CD4-positive, alpha-beta T cell (primary cell): ENCODE measurements around the gene LMBR1L. TPM values are rescaled to one million over a fixed set of nuclear protein-coding genes. Genes with fewer than 3 reads are reported as not detected.
A peak's percentile ranks its signal among the peaks of the same experiment; 100 is the strongest.

Source experiments
- ATAC-seq: fragments of 200-7000 bp; cut with Tn5 transposase; one replicate; pipeline ENCODE4 v1.10.0; 2022; ENCODE audit warnings: mild to moderate bottlenecking; ENCODE audit not compliant: poor library complexity
- CTCF ChIA-PET: fragments of 350-600 bp; sonication (Branson Sonifier 250); formaldehyde crosslinking; loops from one replicate; lab custom pipeline; 2021; ENCODE audit warnings: antibody characterized with exemption, inconsistent platforms; lab: Charles Lee
- POLR2A ChIA-PET: fragments of 350-600 bp; sonication (Branson Sonifier 250); formaldehyde crosslinking; loops from one replicate; lab custom pipeline; 2021; ENCODE audit warnings: antibody characterized with exemption, inconsistent platforms; lab: Charles Lee
- DNase-seq, 14 experiments: peaks; one replicate each; pipeline ENCODE4 v3.0.0-alpha.2; 2013 to 2020; ENCODE audit warnings: mixed read lengths in 2 of 14
- H3K27ac ChIP-seq, 2 donors: one replicate each; pipeline versions ENCODE4 v1.5.1 to v1.7.0; 2013; ENCODE audit warnings: low read length in 2 of 2, low read depth in 1 of 2, mild to moderate bottlenecking in 1 of 2
- H3K27me3 ChIP-seq, 2 experiments: 1 replicate in 1 of 2; 2 replicates in 1 of 2; pipeline versions ENCODE4 v1.6.1 to v1.7.0; 2013; ENCODE audit warnings: low read length in 2 of 2, control low read depth in 1 of 2, mild to moderate bottlenecking in 1 of 2, moderate library complexity in 1 of 2; ENCODE audit not compliant: insufficient read depth in 2 of 2, control insufficient read depth in 1 of 2
- H3K36me3 ChIP-seq: one replicate; pipeline ENCODE4 v1.6.1; 2013; ENCODE audit warnings: low read length, control low read depth; ENCODE audit not compliant: insufficient read depth
- H3K4me1 ChIP-seq: one replicate; pipeline ENCODE4 v1.6.1; 2013; ENCODE audit warnings: low read length, control low read depth; ENCODE audit not compliant: insufficient read depth
- H3K4me3 ChIP-seq: one replicate; pipeline ENCODE4 v1.5.1; 2013; ENCODE audit warnings: mild to moderate bottlenecking, low read length, moderate library complexity
- H3K9me3 ChIP-seq, 2 experiments: 1 replicate in 1 of 2; 2 replicates in 1 of 2; pipeline versions ENCODE4 v1.6.1 to v1.7.0; 2013; ENCODE audit warnings: low read length in 2 of 2, mild to moderate bottlenecking in 2 of 2, control low read depth in 1 of 2, moderate library complexity in 1 of 2; ENCODE audit not compliant: control insufficient read depth in 1 of 2, insufficient read depth in 1 of 2
- H3K27ac Mint-ChIP-seq: one replicate; pipeline ENCODE4 v1.8.0; 2020; ENCODE audit warnings: mixed read lengths
- H3K27me3 Mint-ChIP-seq: one replicate; pipeline ENCODE4 v1.8.0; 2021; ENCODE audit warnings: mixed read lengths
- H3K36me3 Mint-ChIP-seq: one replicate; pipeline ENCODE4 v1.8.0; 2021; ENCODE audit warnings: low read depth, mixed read lengths
- H3K4me1 Mint-ChIP-seq: one replicate; pipeline ENCODE4 v1.8.0; 2021; ENCODE audit warnings: low read depth, mixed read lengths
- H3K4me3 Mint-ChIP-seq: one replicate; pipeline ENCODE4 v1.8.0; 2020; ENCODE audit warnings: mild to moderate bottlenecking, mixed read lengths
- H3K9me3 Mint-ChIP-seq: one replicate; pipeline ENCODE4 v1.8.0; 2020; ENCODE audit warnings: mixed read lengths
- CTCF ChIP-seq: fragments of 200-600 bp; IDR thresholded peaks from one replicate; pipeline ENCODE4 v1.8.0; 2022; ENCODE audit warnings: antibody characterized with exemption, mild to moderate bottlenecking
- intact Hi-C, 2 experiments: fragments of 100-400 bp; cut with DNase I in 1 of 2; cut with micrococcal nuclease in 1 of 2; formaldehyde crosslinking; loops; one replicate each; pipeline versions ENCODE4 v1.15.1 to v1.9.0; 2023 to 2025; cut with DNase I, micrococcal nuclease
- total RNA-seq, 174 experiments: library from RNA in 2 of 174; stranded (reverse) in 2 of 174; gene quantifications; one replicate each; pipeline ENCODE4 v1.2.3 and lab custom pipeline; 2021 to 2026

LMBR1L gene
- total RNA-seq, 2 experiments from 2014 or later: 401 to 418 TPM

DNA sequence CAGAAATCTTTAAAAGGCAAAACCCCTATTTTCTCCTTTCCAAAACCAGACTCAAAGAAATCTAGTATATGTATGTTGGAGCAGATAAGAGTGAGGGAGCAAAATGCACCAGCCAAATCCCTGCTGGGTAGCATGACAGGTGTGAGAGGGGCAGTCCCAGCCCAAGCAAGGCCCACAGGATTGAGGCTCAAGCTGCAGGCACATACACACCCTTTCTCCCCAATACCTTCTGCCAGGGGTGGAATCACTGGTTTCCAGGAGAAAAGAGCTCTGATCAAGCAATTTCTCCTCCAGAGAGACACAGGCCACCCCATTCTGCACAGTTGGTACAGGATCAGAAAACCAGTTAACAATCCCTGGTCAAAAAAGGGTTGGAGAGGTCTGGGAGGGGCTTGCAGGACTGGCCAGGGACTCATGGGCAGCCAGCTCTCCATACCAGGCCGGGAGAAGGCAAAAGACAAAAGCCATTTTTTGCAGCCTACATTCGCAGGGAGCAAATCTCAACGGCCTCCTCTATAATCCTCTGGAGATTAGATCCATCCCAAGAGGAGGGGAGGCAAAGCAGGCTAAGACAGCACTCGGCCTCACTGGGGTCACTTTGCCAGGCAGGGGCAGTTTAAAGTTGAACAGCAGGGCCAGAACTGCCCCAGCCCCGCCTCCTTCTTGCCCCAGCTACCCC, 52.1 kb downstream of the LMBR1L start:
- H3K4me3 Mint-ChIP-seq: peak overlapping the region; percentile 92
- Histone ChIP-seq H3K4me3 (peak overlapping the region; percentile 96), H3K36me3 (peaks cover 18% of the 10 kb centered on the region), H3K4me1 (peaks cover 63% of the 10 kb centered on the region), H3K27me3 (no peaks in the 10 kb centered on the region), H3K9me3 (no peaks in the 10 kb centered on the region), H3K27ac (peak overlapping the region; percentile 47 to 49)
- DNase-seq: peak in 1 of 14 experiments; percentile 17
- no peaks in the 10 kb centered on the region for H3K27me3 Mint-ChIP-seq
- H3K27ac Mint-ChIP-seq: peak overlapping the region; percentile 55
- ChIA-PET POLR2A (interaction anchor here (1.1 to 3.4 kb wide), 3 partner anchors 12 to 129 kb away, joined by 3 to 28 read pairs (median 4); partner anchors contain the start of genes RHEBL1 and TUBA1B), CTCF (interaction anchor here (0.8 to 2.0 kb wide), 4 partner anchors 11 to 80 kb away, joined by 3 to 7 read pairs (median 4); partner anchors contain the start of genes RHEBL1 and WNT1)
- no peak for TF ChIP-seq CTCF
- H3K9me3 Mint-ChIP-seq: no peaks in the 10 kb centered on the region
- intact Hi-C loops: no loop called here
- no peak for ATAC-seq
- H3K4me1 Mint-ChIP-seq: peaks cover 65% of the 10 kb centered on the region
- H3K36me3 Mint-ChIP-seq: peaks cover 50% of the 10 kb centered on the region

- peaks cover 63% of the 10 kb centered on the region for H3K4me1 ChIP-seq
- no peak for TF ChIP-seq CTCF
- Mint-ChIP-seq H3K4me1 (peaks cover 65% of the 10 kb centered on the region), H3K27ac (peak overlapping the region; percentile 55), H3K9me3 (no peaks in the 10 kb centered on the region), H3K4me3 (peak overlapping the region; percentile 92), H3K27me3 (no peaks in the 10 kb centered on the region), H3K36me3 (peaks cover 56% of the 10 kb centered on the region)
- DNase-seq (peak in 1 of 14 experiments; percentile 35), ATAC-seq (no peak)
- H3K36me3 ChIP-seq: peaks cover 24% of the 10 kb centered on the region
- no peaks in the 10 kb centered on the region for H3K27me3 ChIP-seq
- no peaks in the 10 kb centered on the region for H3K9me3 ChIP-seq
- intact Hi-C loops: loop anchor here (2.0 kb wide), 2 partner anchors 37 to 39 kb away; partner anchors contain the start of gene PRKAG1 (in 1 of the 2)
- peak overlapping the region; percentile 96 for H3K4me3 ChIP-seq
- ChIA-PET CTCF (interaction anchor here (0.8 to 2.0 kb wide), 4 partner anchors 12 to 80 kb away, joined by 3 to 7 read pairs (median 4); partner anchors contain the start of genes RHEBL1 and WNT1), POLR2A (interaction anchor here (1.1 to 3.4 kb wide), 3 partner anchors 12 to 130 kb away, joined by 3 to 28 read pairs (median 4); partner anchors contain the start of genes RHEBL1 and TUBA1B)
- peak overlapping the region; percentile 21 to 47 for H3K27ac ChIP-seq
These were observed 52.8 kb downstream of the LMBR1L start for GRCh38 chr12:49057888-49058287.

GRCh38 chr12:49055978-49056754, 54.5 kb downstream of the LMBR1L start:
- peaks cover 70% of the 10 kb centered on the region for H3K36me3 Mint-ChIP-seq
- H3K4me1 ChIP-seq: peaks cover 60% of the 10 kb centered on the region

More at GRCh38 chr12:49055978-49056754, 54.5 kb downstream of the LMBR1L start:
- Histone ChIP-seq H3K4me3 (peak overlapping the region; percentile 2), H3K36me3 (peaks cover 42% of the 10 kb centered on the region), H3K9me3 (no peaks in the 10 kb centered on the region), H3K27ac (peak overlapping the region; percentile 25 to 36), H3K27me3 (no peaks in the 10 kb centered on the region)
- Mint-ChIP-seq H3K27me3 (no peaks in the 10 kb centered on the region), H3K4me1 (peaks cover 62% of the 10 kb centered on the region), H3K4me3 (peak overlapping the region; percentile 92), H3K27ac (peak overlapping the region; percentile 55), H3K9me3 (no peaks in the 10 kb centered on the region)
- DNase-seq: peak; percentile 11 to 85 (median 42)
- POLR2A ChIA-PET: interaction anchor here (0.5 to 1.6 kb wide), 7 partner anchors 14 to 204 kb away, joined by 3 to 10 read pairs (median 4); partner anchors contain the start of genes ARF3, DDX23, RHEBL1 and TUBA1A
- TF ChIP-seq CTCF: no peak
- CTCF ChIA-PET: interaction anchor here (1.3 to 2.1 kb wide), 4 partner anchors 8 to 74 kb away, joined by 4 to 9 read pairs (median 6); no protein-coding TSS in a partner anchor
- peak; percentile 72 for ATAC-seq
- intact Hi-C loops: loop anchor here (2.0 kb wide), 2 partner anchors 35 to 37 kb away; partner anchors contain the start of gene PRKAG1 (in 1 of the 2)
